GM18502 (cell line): ENCODE results near the gene MPPED1.

ENCODE experiments used
- ATAC-seq: cut with Tn5 transposase; IDR thresholded peaks from one replicate; pipeline ENCODE4 v1.9.1; 2021; ENCODE audit warnings: mild to moderate bottlenecking; ENCODE audit not compliant: unreplicated experiment, poor library complexity

MPPED1 gene

GRCh38 chr22:43554259-43554636, 142.4 kb downstream of the MPPED1 start:
- no peak for ATAC-seq

- no peak for ATAC-seq
Observed at GRCh38 chr22:43554694-43555365, 143.0 kb downstream of the MPPED1 start.

DNA sequence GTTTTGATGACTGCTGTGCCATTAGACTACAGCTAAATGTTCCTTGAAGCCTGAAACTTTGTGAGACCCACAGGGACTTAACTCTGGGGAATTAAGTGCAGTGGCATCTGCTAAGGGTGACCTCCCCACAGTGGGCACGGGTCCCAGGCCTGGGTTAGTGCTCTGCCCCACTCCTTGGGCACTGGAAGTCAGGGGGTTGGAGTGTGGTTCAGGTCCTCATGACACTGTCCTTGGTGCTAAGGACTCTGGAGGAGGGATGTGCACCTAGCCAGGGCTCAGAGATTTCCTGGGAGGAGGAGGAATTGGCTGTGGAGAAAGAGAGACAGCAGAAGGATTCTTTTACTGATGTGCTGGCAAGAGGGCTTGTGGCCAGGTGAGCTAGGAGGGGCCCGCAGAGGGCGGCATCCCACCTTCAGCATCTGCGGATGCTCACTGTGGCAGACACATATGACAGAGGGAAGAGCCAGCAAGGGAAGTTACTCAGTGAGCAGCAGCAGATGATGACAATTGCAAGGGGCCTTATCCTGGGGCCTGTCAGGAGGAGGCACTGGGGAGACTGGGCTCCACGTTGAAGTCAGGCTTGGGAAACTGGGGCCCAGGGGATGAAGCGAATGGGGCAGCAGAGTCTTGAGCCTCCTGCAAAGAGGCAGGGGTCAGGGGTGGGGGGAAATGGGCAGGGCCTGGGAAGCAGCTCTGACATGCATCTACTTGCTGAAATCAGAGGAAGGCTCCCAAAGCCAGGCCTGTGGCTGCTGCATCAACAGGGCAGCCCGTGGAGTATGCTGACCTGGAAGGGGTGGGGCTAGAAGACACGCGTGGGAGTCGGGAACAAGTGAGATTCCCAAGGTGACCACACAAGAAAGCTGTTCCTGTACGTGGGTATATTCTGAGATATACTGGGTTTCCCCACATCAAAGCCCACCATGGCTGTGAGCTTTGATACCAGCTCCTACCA, 144.0 kb downstream of the MPPED1 start:
- ATAC-seq: no peak
